SK-N-MC (cell line): ENCODE results near the gene MARVELD1.

Experiments
- EZH2 ChIP-seq: fragments of 200-600 bp; sonication (generic); IDR thresholded peaks from one replicate; pipeline ENCODE4 v1.6.1; 2017; ENCODE audit warnings: antibody characterized with exemption
- FOXP2 ChIP-seq: optimal IDR thresholded peaks from 2 replicates; pipeline ENCODE3; 2011; ENCODE audit warnings: mild to moderate bottlenecking, moderate library complexity; ENCODE audit not compliant: insufficient read depth; ENCODE audit errors: extremely low read length, control extremely low read depth
- POLR2AphosphoS5 ChIP-seq: IDR thresholded peaks from 2 replicates; pipeline ENCODE4 v1.6.1; 2012; ENCODE audit warnings: mild to moderate bottlenecking, low read depth, low read length, borderline replicate concordance

GRCh38 chr10:97685395-97685958 lies 28.1 kb upstream of the MARVELD1 start:
- TF ChIP-seq EZH2 (no peak), POLR2AphosphoS5 (no peak), FOXP2 (no peak)
